ENCODE results near the gene RREB1.

The RREB1 gene, protein sequence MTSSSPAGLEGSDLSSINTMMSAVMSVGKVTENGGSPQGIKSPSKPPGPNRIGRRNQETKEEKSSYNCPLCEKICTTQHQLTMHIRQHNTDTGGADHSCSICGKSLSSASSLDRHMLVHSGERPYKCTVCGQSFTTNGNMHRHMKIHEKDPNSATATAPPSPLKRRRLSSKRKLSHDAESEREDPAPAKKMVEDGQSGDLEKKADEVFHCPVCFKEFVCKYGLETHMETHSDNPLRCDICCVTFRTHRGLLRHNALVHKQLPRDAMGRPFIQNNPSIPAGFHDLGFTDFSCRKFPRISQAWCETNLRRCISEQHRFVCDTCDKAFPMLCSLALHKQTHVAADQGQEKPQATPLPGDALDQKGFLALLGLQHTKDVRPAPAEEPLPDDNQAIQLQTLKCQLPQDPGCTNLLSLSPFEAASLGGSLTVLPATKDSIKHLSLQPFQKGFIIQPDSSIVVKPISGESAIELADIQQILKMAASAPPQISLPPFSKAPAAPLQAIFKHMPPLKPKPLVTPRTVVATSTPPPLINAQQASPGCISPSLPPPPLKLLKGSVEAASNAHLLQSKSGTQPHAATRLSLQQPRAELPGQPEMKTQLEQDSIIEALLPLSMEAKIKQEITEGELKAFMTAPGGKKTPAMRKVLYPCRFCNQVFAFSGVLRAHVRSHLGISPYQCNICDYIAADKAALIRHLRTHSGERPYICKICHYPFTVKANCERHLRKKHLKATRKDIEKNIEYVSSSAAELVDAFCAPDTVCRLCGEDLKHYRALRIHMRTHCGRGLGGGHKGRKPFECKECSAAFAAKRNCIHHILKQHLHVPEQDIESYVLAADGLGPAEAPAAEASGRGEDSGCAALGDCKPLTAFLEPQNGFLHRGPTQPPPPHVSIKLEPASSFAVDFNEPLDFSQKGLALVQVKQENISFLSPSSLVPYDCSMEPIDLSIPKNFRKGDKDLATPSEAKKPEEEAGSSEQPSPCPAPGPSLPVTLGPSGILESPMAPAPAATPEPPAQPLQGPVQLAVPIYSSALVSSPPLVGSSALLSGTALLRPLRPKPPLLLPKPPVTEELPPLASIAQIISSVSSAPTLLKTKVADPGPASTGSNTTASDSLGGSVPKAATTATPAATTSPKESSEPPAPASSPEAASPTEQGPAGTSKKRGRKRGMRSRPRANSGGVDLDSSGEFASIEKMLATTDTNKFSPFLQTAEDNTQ (N-terminal part only)

GRCh38 chr6:7107578-7108195, at the start of gene RREB1:
Gene RREB1 (plus strand): TSS chr6:7107961. CDS start chr6:7181912, 73,951 bp downstream.
- peak; percentile 47 to 64 for DNase-seq

DNA sequence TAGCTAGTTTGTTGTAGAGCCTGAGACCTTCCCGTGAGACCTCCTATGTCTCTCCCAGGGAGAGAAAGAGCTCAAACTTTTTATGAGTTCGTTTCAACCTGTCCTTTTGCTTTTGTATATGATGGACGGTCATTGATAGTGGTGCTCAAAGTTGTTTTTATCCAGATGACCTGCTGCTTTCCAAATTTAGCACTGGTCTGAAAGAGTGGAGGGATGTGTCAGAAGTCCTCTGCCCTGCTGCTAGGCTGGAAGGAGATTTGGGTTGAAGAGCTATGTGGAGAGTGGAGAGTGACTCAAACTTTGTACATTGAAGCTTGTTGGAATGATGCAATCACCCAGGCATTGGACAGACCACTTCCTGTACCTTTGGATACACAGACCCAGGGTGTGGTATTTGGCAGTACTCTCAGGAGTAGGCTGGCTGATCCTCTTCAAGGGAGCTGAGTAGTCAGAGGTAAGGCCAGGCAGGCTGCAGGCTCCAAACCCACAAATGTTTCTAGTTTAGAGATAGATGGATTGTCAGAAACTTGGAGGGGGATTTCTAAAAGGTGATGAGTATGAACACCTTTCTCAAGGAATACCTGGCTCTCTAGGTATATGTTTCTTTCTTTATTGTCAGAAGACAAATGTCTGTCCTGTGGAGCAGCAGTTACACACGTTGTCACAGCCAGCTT, 49.4 kb upstream of the RREB1 start:
- DNase-seq, result peak in 1 of 2 experiments; percentile 39

GRCh38 chr6:7060769-7061516, 46.8 kb upstream of the RREB1 start:
- no peak for DNase-seq

DNA sequence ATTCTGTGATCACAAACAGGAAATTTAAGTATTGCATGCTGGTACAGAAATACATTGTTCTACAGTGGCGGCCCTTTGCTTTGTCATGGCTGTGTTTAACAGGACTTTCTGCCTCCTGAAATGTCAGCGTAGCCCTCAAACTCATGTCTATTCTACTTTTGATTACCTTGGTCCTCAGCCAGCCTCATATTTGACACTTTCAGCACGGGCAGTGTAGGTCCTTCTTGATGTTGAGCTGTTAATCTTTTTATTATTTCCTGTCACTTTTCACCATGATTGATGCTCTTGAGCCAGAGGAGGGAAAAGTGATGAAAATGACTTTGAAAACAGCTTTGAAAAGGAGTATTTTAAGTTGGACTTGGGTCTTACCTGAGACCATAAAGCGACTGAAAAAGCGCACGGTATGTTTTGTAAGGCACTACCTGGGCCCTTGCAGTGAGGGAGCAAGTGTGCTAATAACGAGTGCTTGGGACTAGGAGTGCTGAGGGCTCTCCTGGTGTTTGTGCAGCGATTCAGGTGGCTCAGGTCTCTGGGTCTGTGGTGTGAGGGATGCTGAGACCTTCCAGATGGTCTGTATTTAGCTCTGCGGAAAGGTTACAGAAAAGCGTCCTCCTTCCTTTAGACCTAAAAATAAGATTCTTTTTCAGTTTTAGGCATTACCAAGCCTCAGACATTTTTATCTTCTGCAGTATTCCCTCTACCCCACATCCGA, 45.2 kb upstream of the RREB1 start:
- DNase-seq, result peak in 1 of 2 experiments; percentile 35

DNA sequence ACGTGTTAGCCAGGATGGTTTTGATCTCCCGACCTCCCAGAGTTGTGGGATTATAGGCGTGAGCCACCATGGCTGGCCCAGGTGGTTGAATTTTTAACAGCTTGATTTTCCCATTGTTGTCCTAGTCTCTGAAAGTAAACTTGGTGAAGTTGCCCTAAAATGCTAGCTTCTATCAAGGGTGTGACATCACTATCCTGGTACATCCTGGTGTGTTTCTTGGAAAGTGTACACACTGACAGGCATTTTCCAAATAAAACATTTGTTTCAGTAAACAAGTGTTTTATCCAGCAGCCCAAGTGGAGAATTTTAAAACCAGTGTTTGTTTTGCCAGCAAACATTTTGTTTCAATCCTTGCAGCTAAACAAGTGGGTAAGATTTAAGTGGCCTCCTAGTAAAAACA, 40.5 kb upstream of the RREB1 start:
- no peak for DNase-seq

- no peak for DNase-seq
These were observed 36.4 kb upstream of the RREB1 start for GRCh38 chr6:7071405-7071804.

DNA sequence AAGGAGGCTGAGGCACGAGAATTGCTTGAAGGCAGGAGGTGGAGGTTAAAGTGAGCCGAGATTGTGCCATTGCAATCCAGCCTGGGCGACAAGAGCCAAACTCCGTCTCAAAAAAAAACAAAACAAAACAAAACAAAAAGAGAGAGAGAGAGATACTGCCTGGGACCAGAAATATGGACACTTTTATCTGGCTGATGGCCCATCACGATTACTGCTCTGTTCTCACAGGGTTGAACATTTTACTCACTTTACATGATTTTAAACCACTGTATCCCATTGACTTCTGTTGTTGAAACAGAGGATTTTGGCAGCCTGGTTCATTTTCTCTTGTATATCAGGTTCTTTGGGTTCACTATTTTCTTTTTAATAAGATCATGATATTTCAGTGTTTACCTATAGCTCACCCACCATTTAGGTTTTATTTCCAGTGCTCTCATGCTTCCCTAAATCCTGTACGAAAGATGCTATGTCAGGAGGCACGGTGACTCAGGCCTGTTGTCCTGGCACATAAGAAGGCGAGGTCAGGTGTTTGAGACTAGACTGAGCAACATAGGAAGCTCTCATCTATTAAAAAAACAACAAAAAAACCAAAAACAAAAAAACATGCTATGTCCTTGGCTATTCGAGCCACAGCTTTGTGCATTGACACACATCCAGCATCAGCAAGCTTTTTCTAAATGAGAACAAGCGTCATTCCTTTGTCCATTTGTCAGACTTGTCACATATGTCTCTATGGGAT, 34.5 kb upstream of the RREB1 start:
- no peak for DNase-seq

GRCh38 chr6:7073821-7074525, 33.8 kb upstream of the RREB1 start:
- no peak for DNase-seq

DNA sequence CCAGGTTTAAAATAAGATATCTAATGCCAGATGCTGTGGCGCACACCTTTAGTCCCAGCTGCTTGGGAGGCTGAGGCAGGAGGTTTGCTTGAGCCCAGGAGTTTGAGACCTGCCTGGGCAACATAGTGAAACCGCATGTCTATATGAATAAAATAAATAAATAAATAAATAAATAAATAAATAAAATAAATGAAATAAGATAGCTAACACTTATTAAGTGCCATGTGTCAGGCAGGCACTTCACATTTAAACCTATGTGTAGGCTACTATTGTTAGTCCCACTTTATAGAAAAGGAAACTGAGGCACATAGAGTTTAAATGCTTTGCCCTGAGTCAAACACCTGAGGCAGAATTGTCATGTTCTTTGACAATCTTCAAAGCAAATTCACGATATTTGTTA, 32.9 kb upstream of the RREB1 start:
- DNase-seq, result no peak

DNA sequence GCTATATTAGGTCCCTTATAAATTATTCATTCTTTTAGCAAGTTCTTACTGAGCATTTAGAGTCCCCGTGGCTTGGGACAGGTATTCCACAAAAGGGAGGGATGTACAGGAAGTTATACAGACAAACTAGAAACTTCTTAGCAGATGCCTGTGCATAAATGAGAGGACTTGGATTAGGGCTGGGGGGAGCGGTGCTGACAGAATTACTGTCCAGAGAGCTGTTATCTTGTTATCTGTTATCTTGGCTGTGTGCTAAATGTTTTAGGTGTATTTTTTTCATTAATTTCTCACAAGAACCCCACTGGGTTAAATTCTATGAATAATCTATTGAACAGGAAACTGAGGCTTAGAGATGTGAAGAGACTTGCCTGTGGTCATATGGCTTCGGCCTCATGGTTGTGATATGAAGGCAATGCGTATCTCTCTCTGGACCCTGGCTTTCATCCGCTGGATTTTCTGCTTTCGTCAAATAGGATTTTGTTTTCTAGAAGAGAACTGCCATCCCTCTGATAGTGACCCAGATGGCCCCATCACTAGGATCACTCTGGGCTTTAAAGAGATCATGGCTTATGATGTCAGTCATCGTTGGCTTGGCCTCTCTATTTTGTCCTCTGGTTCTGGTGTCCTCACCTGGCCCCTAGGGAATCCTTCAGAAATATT, 32.3 kb upstream of the RREB1 start:
- no peak for DNase-seq

DNA sequence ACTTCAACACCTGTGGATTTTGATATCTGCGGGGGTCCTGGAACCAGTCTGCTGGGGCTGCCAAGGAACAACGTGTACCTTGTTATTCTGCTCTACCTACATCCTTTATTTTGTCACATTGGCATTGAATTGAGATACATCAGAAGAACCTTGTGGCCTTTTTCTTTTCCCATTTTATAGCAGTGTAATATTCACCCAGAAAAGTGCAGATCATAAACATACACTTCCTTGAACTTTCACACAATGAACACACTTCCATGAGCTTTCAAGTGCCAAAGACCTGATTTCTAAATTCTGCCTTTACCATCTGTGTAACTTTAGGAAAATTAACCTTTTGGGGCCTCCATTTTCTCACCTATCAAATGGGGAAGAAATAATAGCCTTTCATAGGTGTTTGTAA, 29.9 kb upstream of the RREB1 start:
- DNase-seq, result no peak

- DNase-seq, result no peak
These were observed 28.9 kb upstream of the RREB1 start for GRCh38 chr6:7078856-7079255.

DNA sequence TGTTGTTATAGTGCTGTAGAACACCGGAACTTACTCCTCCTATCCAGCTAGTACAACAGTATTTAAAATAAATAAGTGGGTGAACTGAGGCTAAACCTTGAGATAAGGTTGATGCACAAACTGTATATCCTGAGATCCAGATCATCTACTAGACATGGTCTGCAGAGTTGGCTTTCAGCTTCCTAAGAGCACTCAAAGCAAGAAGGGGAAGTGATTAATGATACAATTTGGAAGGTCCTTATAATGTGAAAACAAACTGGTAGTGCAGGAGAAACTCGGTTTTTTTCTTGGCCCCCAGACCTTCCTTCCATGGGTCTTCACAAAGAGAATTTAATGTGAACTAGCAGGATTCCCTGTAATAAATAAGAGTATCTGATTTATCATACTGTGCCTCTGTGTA, 27.4 kb upstream of the RREB1 start:
- DNase-seq, result no peak

DNA sequence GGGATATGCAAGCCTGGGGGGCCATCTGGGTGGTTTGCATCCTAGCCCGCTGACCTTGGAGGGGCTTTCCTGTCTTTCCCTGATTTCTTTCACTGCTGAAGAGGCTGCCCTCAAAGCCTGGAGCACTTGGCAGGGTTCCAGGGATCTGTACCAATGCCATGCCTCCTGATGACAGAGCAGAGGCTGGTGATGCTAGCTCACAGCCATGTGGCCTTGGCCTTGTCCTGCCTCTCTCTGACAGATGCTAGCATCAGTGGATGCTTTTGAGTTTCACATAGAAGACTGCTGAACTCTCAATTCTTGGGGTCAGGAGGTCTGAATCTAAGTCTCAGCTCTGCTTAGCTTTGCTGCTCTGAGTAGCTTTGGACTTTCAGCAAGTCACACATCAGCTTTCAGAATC, 21.9 kb upstream of the RREB1 start:
- DNase-seq, result peak; percentile 67 to 70

- DNase-seq, result no peak
These were observed 21.3 kb upstream of the RREB1 start for GRCh38 chr6:7086488-7086887.

DNA sequence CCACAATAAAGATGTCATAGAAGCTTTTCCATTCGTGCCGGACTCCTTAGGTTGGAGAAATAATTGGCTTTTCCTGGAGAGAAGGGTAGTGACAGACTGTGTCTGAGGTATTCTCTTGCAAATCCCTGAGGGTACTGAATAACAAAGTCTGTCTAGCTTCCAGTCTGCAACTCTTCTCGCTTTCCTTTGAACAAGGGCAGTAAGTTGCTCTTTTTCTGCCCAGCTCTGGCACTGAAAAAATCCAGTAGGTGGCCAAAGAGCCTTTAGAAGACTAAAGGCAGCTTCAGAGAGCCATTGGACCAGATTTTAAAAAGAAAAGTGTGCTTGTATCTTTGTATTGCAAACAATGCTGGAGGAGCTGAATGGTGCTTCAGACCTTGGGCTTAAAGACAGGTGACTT, 20.7 kb upstream of the RREB1 start:
- no peak for DNase-seq

DNA sequence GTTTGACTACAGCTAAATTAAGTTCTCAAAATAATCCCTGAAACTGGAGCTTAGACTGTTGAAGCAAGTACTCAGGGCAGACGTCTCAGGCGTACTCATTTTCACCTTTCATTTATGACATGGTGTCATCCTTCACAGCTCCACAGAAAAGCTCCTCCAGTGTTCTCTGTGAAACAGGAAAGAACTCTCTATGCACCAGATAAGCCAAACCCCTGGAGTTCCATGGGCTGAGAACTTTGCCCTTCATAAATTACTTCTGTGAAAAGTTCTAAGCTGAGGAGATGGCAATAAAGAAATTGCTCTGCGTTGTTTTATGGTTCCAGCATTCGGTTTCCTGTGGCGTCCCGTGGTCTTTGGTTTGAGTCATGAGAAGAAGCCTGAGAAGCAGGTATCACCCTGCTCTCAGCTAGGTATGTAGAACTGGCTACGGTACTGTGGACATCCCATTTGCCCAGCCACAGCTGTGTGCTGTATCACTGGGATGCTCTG, 20.2 kb upstream of the RREB1 start:
- DNase-seq, result no peak

GRCh38 chr6:7088076-7088742, 19.6 kb upstream of the RREB1 start:
- no peak for DNase-seq
